HFF-Myc (cell line): ENCODE results near the gene ARCN1.
A peak's percentile ranks its signal among the peaks of the same experiment; 100 is the strongest.

Experiments
- DNase-seq: peaks from one replicate; pipeline ENCODE4 v3.0.0-alpha.2; 2011; ENCODE audit warnings: low read depth; ENCODE audit errors: extremely low read depth
- H3K4me3 ChIP-seq: replicated peaks from 2 replicates; pipeline ENCODE4 v1.5.1; 2011; ENCODE audit warnings: low read depth, mild to moderate bottlenecking, control low read depth, low read length
- CTCF ChIP-seq: IDR thresholded peaks from 2 replicates; pipeline ENCODE4 v1.5.1; 2012; ENCODE audit warnings: mild to moderate bottlenecking, low read depth, low read length, control low read depth; ENCODE audit errors: missing control alignments

Gene ARCN1

GRCh38 chr11:118528511-118528910, 43.7 kb upstream of the ARCN1 start:
- no peak for TF ChIP-seq CTCF
- H3K4me3 ChIP-seq, result no peak overlapping the region
- DNase-seq, result no peak

- TF ChIP-seq CTCF, result no peak
- DNase-seq, result no peak
- H3K4me3 ChIP-seq, result peak overlapping the region; percentile 63
Observed at GRCh38 chr11:118529584-118530175, 42.5 kb upstream of the ARCN1 start.

- no peak for TF ChIP-seq CTCF
- DNase-seq, result no peak
- peak overlapping the region; percentile 63 for H3K4me3 ChIP-seq
Observed at GRCh38 chr11:118530180-118530682, 42.0 kb upstream of the ARCN1 start.

GRCh38 chr11:118530683-118531596, 41.3 kb upstream of the ARCN1 start, which contains the start of gene TMEM25:
Gene TMEM25, plus strand, starts transcription at chr11:118531192. Its CDS starts 610 bp downstream, at chr11:118531802.
- peak within 1 kb of the TSS; percentile 63 for H3K4me3 ChIP-seq
- no peak for DNase-seq
- no peak for TF ChIP-seq CTCF

GRCh38 chr11:118531597-118532084, 40.6 kb upstream of the ARCN1 start:
- H3K4me3 ChIP-seq, result peak overlapping the region; percentile 63
- TF ChIP-seq CTCF, result no peak
- no peak for DNase-seq

GRCh38 chr11:118532091-118532490, 40.1 kb upstream of the ARCN1 start:
- H3K4me3 ChIP-seq, result peak overlapping the region; percentile 63
- DNase-seq, result no peak
- no peak for TF ChIP-seq CTCF
